ENCODE data around the gene IL25.

Gene IL25

GRCh38 chr14:23362200-23362599, 10.4 kb upstream of the IL25 start:
- no peak for ATAC-seq
- TF ChIP-seq BACH2 (CRISPR knock-in tag; IDR thresholded peaks at IDR 0.05; ENCODE audit: borderline replicate concordance) (no peak), GLIS3 (CRISPR knock-in tag; IDR thresholded peaks at IDR 0.05) (no peak), ZC3H10 (CRISPR knock-in tag; IDR thresholded peaks at IDR 0.05) (no peak), ZNF565 (CRISPR knock-in tag; conservative IDR thresholded peaks at IDR 0.05; ENCODE audit: low read depth) (no peak), CSDC2 (CRISPR knock-in tag; IDR thresholded peaks at IDR 0.05) (no peak), ESRRG (CRISPR knock-in tag; IDR thresholded peaks at IDR 0.05) (no peak), ARNTL (CRISPR knock-in tag; IDR thresholded peaks at IDR 0.05; ENCODE audit: borderline replicate concordance, low read depth) (no peak), SNAI2 (CRISPR knock-in tag; IDR thresholded peaks at IDR 0.05) (no peak), PPARA (CRISPR knock-in tag; IDR thresholded peaks at IDR 0.05; ENCODE audit: borderline replicate concordance) (no peak), OSR1 (CRISPR knock-in tag; IDR thresholded peaks at IDR 0.05) (no peak), TCF4 (CRISPR knock-in tag; IDR thresholded peaks at IDR 0.05; ENCODE audit: borderline replicate concordance) (no peak), ZFP3 (CRISPR knock-in tag; IDR thresholded peaks at IDR 0.05) (no peak), CREB5 (CRISPR knock-in tag; IDR thresholded peaks at IDR 0.05; ENCODE audit: low read depth) (no peak), ZNF70 (CRISPR knock-in tag; IDR thresholded peaks at IDR 0.05) (no peak), ZNF8 (CRISPR knock-in tag; IDR thresholded peaks at IDR 0.05) (no peak), RARB (CRISPR knock-in tag; IDR thresholded peaks at IDR 0.05) (no peak), POU6F1 (CRISPR knock-in tag; IDR thresholded peaks at IDR 0.05; ENCODE audit: borderline replicate concordance, low read depth) (no peak), TOX (CRISPR knock-in tag; IDR thresholded peaks at IDR 0.05; ENCODE audit: borderline replicate concordance) (no peak)
- TF ChIP-seq, protein P1, sequence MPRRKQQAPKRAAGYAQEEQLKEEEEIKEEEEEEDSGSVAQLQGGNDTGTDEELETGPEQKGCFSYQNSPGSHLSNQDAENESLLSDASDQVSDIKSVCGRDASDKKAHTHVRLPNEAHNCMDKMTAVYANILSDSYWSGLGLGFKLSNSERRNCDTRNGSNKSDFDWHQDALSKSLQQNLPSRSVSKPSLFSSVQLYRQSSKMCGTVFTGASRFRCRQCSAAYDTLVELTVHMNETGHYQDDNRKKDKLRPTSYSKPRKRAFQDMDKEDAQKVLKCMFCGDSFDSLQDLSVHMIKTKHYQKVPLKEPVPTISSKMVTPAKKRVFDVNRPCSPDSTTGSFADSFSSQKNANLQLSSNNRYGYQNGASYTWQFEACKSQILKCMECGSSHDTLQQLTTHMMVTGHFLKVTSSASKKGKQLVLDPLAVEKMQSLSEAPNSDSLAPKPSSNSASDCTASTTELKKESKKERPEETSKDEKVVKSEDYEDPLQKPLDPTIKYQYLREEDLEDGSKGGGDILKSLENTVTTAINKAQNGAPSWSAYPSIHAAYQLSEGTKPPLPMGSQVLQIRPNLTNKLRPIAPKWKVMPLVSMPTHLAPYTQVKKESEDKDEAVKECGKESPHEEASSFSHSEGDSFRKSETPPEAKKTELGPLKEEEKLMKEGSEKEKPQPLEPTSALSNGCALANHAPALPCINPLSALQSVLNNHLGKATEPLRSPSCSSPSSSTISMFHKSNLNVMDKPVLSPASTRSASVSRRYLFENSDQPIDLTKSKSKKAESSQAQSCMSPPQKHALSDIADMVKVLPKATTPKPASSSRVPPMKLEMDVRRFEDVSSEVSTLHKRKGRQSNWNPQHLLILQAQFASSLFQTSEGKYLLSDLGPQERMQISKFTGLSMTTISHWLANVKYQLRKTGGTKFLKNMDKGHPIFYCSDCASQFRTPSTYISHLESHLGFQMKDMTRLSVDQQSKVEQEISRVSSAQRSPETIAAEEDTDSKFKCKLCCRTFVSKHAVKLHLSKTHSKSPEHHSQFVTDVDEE (CRISPR knock-in tag; IDR thresholded peaks at IDR 0.05): no peak
- TF ChIP-seq, protein P2, sequence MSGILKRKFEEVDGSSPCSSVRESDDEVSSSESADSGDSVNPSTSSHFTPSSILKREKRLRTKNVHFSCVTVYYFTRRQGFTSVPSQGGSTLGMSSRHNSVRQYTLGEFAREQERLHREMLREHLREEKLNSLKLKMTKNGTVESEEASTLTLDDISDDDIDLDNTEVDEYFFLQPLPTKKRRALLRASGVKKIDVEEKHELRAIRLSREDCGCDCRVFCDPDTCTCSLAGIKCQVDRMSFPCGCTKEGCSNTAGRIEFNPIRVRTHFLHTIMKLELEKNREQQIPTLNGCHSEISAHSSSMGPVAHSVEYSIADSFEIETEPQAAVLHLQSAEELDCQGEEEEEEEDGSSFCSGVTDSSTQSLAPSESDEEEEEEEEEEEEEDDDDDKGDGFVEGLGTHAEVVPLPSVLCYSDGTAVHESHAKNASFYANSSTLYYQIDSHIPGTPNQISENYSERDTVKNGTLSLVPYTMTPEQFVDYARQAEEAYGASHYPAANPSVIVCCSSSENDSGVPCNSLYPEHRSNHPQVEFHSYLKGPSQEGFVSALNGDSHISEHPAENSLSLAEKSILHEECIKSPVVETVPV (CRISPR knock-in tag; IDR thresholded peaks at IDR 0.05): no peak

- ATAC-seq: peak; percentile 2; the same call in 2 of the 3 replicates
- no peak for TF ChIP-seq OSR1 (CRISPR knock-in tag; IDR thresholded peaks at IDR 0.05)
- no peak for TF ChIP-seq ARNTL (CRISPR knock-in tag; IDR thresholded peaks at IDR 0.05; ENCODE audit: borderline replicate concordance, low read depth)
- TF ChIP-seq PPARA (CRISPR knock-in tag; IDR thresholded peaks at IDR 0.05; ENCODE audit: borderline replicate concordance): no peak
- TF ChIP-seq POU6F1 (CRISPR knock-in tag; IDR thresholded peaks at IDR 0.05; ENCODE audit: borderline replicate concordance, low read depth): no peak
- no peak for TF ChIP-seq ZNF70 (CRISPR knock-in tag; IDR thresholded peaks at IDR 0.05)
- TF ChIP-seq ZNF565 (CRISPR knock-in tag; conservative IDR thresholded peaks at IDR 0.05; ENCODE audit: low read depth): no peak
- no peak for TF ChIP-seq ESRRG (CRISPR knock-in tag; IDR thresholded peaks at IDR 0.05)
- no peak for TF ChIP-seq CREB5 (CRISPR knock-in tag; IDR thresholded peaks at IDR 0.05; ENCODE audit: low read depth)
- TF ChIP-seq TCF4 (CRISPR knock-in tag; IDR thresholded peaks at IDR 0.05; ENCODE audit: borderline replicate concordance): no peak
- no peak for TF ChIP-seq ZNF8 (CRISPR knock-in tag; IDR thresholded peaks at IDR 0.05)
Measured at GRCh38 chr14:23364164-23365035, 8.2 kb upstream of the IL25 start.
